Activated T-cell treated with anti-CD3 and anti-CD28 coated beads, Interleukin-2, amount 50 U/mL, for 72 hours (primary cell): ENCODE measurements around the gene PRR14. TPM values are rescaled to one million over a fixed set of nuclear protein-coding genes. Genes with fewer than 3 reads are reported as not detected.

Experiments
- ATAC-seq, 2 donors: fragments of 150-1000 bp; cut with Tn5 transposase; replicated peaks in 1 of 2; 2 replicates each; pipeline ENCODE4 v1.10.0; 2021; ENCODE audit warnings: moderate library complexity in 2 of 2, mild to moderate bottlenecking in 1 of 2
- DNase-seq, 2 donors: peaks; one replicate each; pipeline ENCODE4 v3.0.0; 2021 to 2022; ENCODE audit warnings: mixed read lengths in 1 of 2
- H3K27ac Mint-ChIP-seq: one replicate; pipeline ENCODE4 v1.8.0; 2022; ENCODE audit warnings: mild to moderate bottlenecking, moderate library complexity, mixed read lengths
- H3K27me3 Mint-ChIP-seq: one replicate; pipeline ENCODE4 v1.8.0; 2022; ENCODE audit warnings: low read depth, mixed read lengths
- H3K36me3 Mint-ChIP-seq, 2 donors: one replicate each; pipeline ENCODE4 v1.8.0; 2022; ENCODE audit warnings: mixed read lengths in 2 of 2, mild to moderate bottlenecking in 1 of 2; ENCODE audit not compliant: insufficient read depth in 2 of 2
- H3K4me1 Mint-ChIP-seq: one replicate; pipeline ENCODE4 v1.8.0; 2022; ENCODE audit warnings: low read depth, mixed read lengths
- H3K4me3 Mint-ChIP-seq, 2 donors: one replicate each; pipeline ENCODE4 v1.8.0; 2022; ENCODE audit warnings: mild to moderate bottlenecking in 2 of 2, mixed read lengths in 2 of 2, moderate library complexity in 2 of 2
- H3K9me3 Mint-ChIP-seq, 2 donors: one replicate each; pipeline ENCODE4 v1.8.0; 2022; ENCODE audit warnings: mixed read lengths in 2 of 2
- total RNA-seq, 2 donors: library from RNA; stranded (reverse); gene quantifications; one replicate each; pipeline ENCODE4 v1.2.3, GENCODE V29; 2022

PRR14 gene
- total RNA-seq, 2 donors from 2014 or later, result 108 to 124 TPM

GRCh38 chr16:30644334-30644830 lies 6.4 kb upstream of the PRR14 start:
- Mint-ChIP-seq H3K4me3 (no peak overlapping the region), H3K4me1 (no peaks in the 10 kb centered on the region), H3K36me3 (no peaks in the 10 kb centered on the region), H3K27ac (no peak overlapping the region), H3K27me3 (no peaks in the 10 kb centered on the region), H3K9me3 (no peaks in the 10 kb centered on the region)
- DNase-seq (no peak), ATAC-seq (no peak)

- ATAC-seq, result no peak
- H3K9me3 Mint-ChIP-seq, result no peaks in the 10 kb centered on the region
- H3K4me1 Mint-ChIP-seq, result peaks cover 8% of the 10 kb centered on the region
- no peak overlapping the region for H3K4me3 Mint-ChIP-seq
- no peaks in the 10 kb centered on the region for H3K27me3 Mint-ChIP-seq
- DNase-seq, result no peak
- no peak overlapping the region for H3K27ac Mint-ChIP-seq
- peaks cover 0 to 4% of the 10 kb centered on the region in 2 donors for H3K36me3 Mint-ChIP-seq
Measured at GRCh38 chr16:30645727-30646126, 5.0 kb upstream of the PRR14 start.

- Mint-ChIP-seq H3K36me3 (peaks cover 4 to 5% of the 10 kb centered on the region in 2 donors), H3K9me3 (no peaks in the 10 kb centered on the region), H3K4me1 (peaks cover 15% of the 10 kb centered on the region), H3K27me3 (no peaks in the 10 kb centered on the region), H3K4me3 (no peak overlapping the region), H3K27ac (no peak overlapping the region)
- ATAC-seq (no peak), DNase-seq (no peak)
Measured at GRCh38 chr16:30647274-30647571, 3.5 kb upstream of the PRR14 start.

DNA sequence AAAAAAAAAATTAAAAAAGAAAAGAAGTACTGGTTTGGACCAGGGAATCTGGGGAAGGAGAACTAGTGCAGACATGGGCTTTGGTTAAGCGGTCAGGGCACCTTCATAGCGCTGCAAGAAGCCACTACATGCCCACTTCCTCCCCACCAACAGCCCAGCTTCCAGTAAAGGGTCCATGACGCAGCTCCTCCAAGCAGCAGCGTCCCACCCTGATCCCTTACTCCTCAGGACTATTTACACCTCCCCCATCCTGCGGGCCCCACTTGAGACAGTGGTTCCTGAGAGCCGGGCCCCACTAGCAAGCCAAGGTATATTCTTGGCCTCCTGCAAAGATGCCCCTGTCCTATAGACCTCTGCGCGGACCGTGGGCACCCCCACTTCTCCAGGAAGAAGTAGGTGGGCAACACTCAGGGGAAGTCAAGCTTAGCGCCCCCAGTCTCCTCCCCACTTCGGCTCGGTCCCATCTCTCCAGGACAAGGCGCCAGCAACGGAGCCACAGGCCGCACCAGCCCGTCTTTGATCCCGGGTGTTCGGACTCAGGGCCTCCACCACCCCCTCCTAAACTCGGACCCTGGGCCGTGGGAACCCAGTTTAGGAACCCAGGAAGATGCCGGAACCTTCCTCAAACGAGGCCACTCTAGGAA lies 913 bp upstream of the PRR14 start:
- Mint-ChIP-seq H3K9me3 (no peaks in the 10 kb centered on the region), H3K36me3 (peaks cover 12 to 17% of the 10 kb centered on the region in 2 donors), H3K4me3 (peak overlapping the region; percentile 93), H3K4me1 (peaks cover 24% of the 10 kb centered on the region), H3K27ac (peak overlapping the region; percentile 100), H3K27me3 (no peaks in the 10 kb centered on the region)
- peak; percentile 50 to 52 for DNase-seq
- ATAC-seq, result no peak

- Mint-ChIP-seq H3K9me3 (no peaks in the 10 kb centered on the region), H3K27ac (peak overlapping the region; percentile 100), H3K36me3 (peaks cover 16 to 26% of the 10 kb centered on the region in 2 donors), H3K4me3 (peak overlapping the region; percentile 93), H3K27me3 (no peaks in the 10 kb centered on the region), H3K4me1 (peaks cover 37% of the 10 kb centered on the region)
- ATAC-seq (peak; percentile 71 to 72), DNase-seq (peak; percentile 86 to 89)
Measured at GRCh38 chr16:30651124-30652004, 604 bp downstream of the PRR14 start.

DNA sequence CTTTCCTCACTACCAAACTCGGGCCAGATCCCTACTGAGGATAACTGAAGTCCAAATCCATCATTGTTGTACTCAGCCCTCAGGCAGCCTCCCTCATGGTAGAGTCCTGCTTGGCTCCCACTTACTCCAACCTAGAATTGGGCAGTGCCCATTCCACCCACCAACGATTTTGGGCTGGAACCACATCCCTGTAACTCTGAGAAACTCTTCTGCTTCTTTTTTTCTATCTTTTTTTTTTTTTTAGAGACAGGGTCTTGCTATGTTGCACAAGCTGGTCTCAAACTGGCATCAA lies 1.2 kb downstream of the PRR14 start:
- H3K36me3 Mint-ChIP-seq, result peaks cover 16 to 28% of the 10 kb centered on the region in 2 donors

DNA sequence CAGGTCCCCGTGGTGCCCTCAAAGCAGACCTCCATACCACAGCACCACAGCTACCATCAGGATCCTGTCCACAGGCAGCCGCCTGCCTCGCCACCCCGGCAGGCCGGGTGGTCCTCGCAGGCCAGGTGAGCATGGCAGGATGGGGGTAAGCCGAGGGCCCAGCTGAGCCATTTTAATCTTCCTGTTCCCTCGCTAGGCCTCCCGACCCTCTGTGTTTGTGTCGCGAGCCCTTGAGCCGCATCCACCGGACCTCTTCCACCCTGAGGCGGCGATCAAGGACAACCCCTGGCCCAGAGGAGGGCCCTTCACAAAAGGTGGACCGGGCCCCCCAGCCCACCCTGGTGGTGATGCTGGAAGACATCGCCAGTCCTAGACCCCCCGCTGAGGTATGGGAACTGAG lies 2.0 kb downstream of the PRR14 start:
- peak overlapping the region; percentile 95 for H3K27ac Mint-ChIP-seq
- no peak for DNase-seq

More for the DNA sequence above, 1.2 kb downstream of the PRR14 start:
- ATAC-seq (no peak), DNase-seq (no peak)
- Mint-ChIP-seq H3K4me1 (peaks cover 43% of the 10 kb centered on the region), H3K4me3 (peak overlapping the region; percentile 93), H3K27me3 (no peaks in the 10 kb centered on the region), H3K9me3 (no peaks in the 10 kb centered on the region), H3K27ac (peak overlapping the region; percentile 95)

DNA sequence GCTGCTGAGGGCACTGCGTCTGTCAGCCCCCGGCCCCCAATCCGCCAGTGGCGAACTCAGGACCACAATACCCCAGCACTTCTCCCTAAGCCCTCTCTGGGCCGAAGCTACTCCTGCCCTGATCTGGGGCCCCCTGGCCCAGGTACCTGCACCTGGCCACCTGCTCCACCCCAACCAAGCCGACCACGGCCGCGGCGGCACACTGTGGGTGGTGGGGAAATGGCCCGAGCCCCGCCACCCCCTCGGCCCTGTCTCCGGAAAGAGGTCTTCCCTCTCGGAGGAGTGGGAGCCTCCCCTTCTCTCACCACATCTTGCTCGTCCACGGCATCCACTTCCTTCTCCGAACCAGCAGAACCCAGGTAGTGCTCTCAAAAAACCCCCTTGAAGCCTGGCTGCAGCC lies 4.1 kb downstream of the PRR14 start:
- peaks cover 19 to 31% of the 10 kb centered on the region in 2 donors for H3K36me3 Mint-ChIP-seq
- ATAC-seq (no peak), DNase-seq (no peak)
- no peak overlapping the region for H3K4me3 Mint-ChIP-seq
- peaks cover 47% of the 10 kb centered on the region for H3K4me1 Mint-ChIP-seq
- no peaks in the 10 kb centered on the region for H3K9me3 Mint-ChIP-seq
- H3K27ac Mint-ChIP-seq, result peak overlapping the region; percentile 35
- no peaks in the 10 kb centered on the region for H3K27me3 Mint-ChIP-seq

More for the DNA sequence above, 2.0 kb downstream of the PRR14 start:
- H3K27me3 Mint-ChIP-seq, result no peaks in the 10 kb centered on the region
- no peaks in the 10 kb centered on the region for H3K9me3 Mint-ChIP-seq
- H3K36me3 Mint-ChIP-seq, result peaks cover 16 to 28% of the 10 kb centered on the region in 2 donors
- no peak for ATAC-seq
- H3K4me1 Mint-ChIP-seq, result peaks cover 50% of the 10 kb centered on the region
- H3K4me3 Mint-ChIP-seq, result peak overlapping the region; percentile 93

GRCh38 chr16:30655815-30656347 lies 5.1 kb downstream of the PRR14 start:
- Mint-ChIP-seq H3K27me3 (no peaks in the 10 kb centered on the region), H3K4me1 (peaks cover 47% of the 10 kb centered on the region), H3K36me3 (peaks cover 19 to 35% of the 10 kb centered on the region in 2 donors), H3K4me3 (peak overlapping the region in 1 of 2 donors; percentile 15), H3K9me3 (no peaks in the 10 kb centered on the region), H3K27ac (no peak overlapping the region)
- ATAC-seq (no peak), DNase-seq (no peak)

DNA sequence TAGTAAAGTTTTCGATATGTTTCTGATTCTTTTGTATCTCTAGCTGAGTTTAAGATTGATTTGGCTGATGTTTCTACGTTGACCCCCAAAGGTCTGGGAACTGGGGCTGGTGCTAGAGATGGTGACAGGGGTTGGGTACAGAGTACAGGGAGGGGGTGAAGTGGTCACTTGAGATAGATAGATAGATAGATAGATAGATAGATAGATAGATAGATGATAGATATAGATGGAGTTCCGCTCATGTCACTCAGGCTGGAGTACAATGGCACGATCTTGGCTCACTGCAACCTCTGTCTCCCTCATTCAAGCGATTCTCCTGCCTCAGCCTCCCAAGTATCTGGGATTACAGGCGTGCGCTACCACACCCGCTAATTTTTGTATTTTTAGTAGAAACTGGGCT lies 5.6 kb downstream of the PRR14 start:
- Mint-ChIP-seq H3K4me3 (peak overlapping the region; percentile 23 to 75), H3K36me3 (peaks cover 22 to 38% of the 10 kb centered on the region in 2 donors), H3K27me3 (no peaks in the 10 kb centered on the region), H3K27ac (peak overlapping the region; percentile 44), H3K4me1 (peaks cover 53% of the 10 kb centered on the region), H3K9me3 (no peaks in the 10 kb centered on the region)
- DNase-seq (no peak), ATAC-seq (no peak)

DNA sequence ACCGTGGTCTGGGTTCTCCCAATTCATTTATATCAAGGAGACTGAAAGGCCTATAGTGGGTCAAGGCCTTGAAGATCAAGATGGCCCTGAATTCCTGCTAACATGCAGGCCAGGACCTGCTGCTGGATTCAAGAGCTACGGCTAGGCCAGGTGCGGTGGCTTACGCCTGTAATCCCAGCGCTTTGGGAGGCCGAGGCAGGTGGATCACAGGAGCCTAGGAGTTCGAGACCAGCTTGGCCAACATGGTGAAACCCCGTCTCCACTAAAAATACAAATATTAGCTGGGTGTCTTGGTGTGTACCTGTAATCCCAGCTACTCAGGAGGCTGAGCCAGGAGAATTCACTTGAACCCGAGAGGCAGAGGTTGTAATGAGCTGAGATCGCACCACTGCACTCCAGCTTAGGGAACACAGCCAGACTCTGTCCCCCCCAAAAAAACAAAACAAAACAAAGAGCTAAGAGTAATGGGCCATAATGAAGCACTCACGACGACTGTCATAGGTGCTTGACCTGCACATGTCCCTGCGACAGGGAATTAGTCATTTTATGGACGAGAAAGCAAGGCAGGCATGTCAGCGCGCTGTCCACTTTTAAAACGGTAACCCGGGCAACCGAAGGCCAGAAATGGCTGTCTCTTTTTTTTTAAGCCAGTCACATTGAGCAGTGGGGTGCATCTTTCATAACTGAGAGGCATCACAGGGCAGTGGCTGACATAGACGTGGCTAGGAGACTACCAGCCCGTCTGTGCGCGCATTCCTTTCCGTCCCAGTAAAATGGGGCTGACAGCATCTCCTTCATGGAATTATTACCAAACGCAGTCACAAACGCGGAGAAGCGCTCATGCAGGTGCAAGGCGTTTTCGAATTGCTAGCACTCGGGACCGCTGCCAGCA lies 6.5 kb downstream of the PRR14 start:
- Mint-ChIP-seq H3K36me3 (peaks cover 25 to 41% of the 10 kb centered on the region in 2 donors), H3K27me3 (no peaks in the 10 kb centered on the region), H3K27ac (peak overlapping the region; percentile 80), H3K4me3 (peak overlapping the region; percentile 75 to 91), H3K4me1 (peaks cover 54% of the 10 kb centered on the region), H3K9me3 (no peaks in the 10 kb centered on the region)
- no peak for ATAC-seq
- no peak for DNase-seq

DNA sequence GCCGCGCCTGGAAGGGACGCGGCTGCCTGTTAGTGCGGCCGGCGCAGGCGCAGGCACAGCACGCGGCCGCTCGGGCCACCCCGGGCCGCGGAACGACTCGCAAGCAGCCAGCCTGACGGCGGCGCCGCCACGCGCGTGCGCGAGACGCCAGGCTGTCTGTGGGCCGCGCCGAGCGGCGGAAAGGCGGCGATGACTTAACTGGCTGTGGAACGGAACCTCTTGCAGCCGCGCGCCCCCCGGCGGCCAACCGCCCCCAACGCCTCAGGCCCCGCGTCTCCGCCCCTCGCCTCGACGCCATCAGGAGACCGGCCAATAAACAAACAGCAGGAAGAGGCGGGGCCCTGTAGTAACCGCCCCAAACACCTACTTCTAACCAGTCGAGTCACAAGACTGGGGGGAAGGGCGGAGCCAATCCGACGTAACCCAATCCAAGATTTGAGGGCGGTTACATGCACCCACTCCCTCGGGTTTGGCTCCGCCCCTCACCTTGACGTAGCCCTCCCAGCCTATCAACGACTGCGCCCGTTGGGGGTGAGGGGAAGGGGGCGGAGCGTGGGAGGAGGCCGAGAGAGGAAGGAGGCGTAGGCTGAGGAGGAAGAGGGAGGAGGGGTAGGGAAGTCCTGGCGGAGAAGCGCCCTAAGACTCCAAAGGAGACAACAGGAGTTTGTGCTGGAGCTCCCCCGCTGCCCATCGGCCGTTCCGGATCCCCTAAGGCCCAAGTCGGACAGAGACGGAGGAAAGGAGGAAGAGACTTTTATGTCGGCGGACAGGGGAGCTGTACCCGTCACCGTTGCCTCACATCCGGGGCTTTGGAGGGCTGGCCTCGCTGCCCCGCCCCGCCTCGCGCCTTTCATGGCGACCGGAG lies 7.3 kb downstream of the PRR14 start, which contains the start of gene FBRS:
TSS of gene FBRS (plus strand) at position 566 of the 865 bp plus-strand sequence. CDS start 1,088 bp downstream, outside the sequence.
- H3K4me1 Mint-ChIP-seq, result peaks cover 55% of the 10 kb centered on the region
- peak within 1 kb of the TSS; percentile 91 to 94 for H3K4me3 Mint-ChIP-seq
- peak; percentile 72 to 73 for ATAC-seq
- peak; percentile 100 for DNase-seq
- no peaks in the 10 kb centered on the region for H3K9me3 Mint-ChIP-seq
- H3K27me3 Mint-ChIP-seq, result no peaks in the 10 kb centered on the region
- peak within 1 kb of the TSS; percentile 95 for H3K27ac Mint-ChIP-seq
- peaks cover 24 to 40% of the 10 kb centered on the region in 2 donors for H3K36me3 Mint-ChIP-seq
